Measurements from ENCODE around the gene MMP11. TPM values are rescaled to one million over a fixed set of nuclear protein-coding genes. Genes with fewer than 3 reads are reported as not detected.

The MMP11 gene
- total and polyA plus RNA-seq, 4 donors = 0.33 to 33.7 (median 0.61) TPM

- H3K4me1 ChIP-seq (ENCODE audit: control insufficient read depth in 4 of 4, insufficient read depth in 4 of 4, low read length in 3 of 4) = peaks cover 16 to 44% (median 33%) of the 10 kb centered on the region in 4 donors
- WGBS = 76% methylated on average over 7 of the region's 7 CpGs
- H3K27ac ChIP-seq (ENCODE audit: low read depth in 1 of 2, low read length in 2 of 2) = no peak overlapping the region
- H3K36me3 ChIP-seq (ENCODE audit: control insufficient read depth in 4 of 4, insufficient read depth in 3 of 4, low read depth in 1 of 4, low read length in 3 of 4) = peaks cover 0 to 6% (median 4%) of the 10 kb centered on the region in 4 donors
- H3K9ac ChIP-seq (ENCODE audit: low read depth in 1 of 2, low read length in 2 of 2) = no peak overlapping the region
- no peak overlapping the region for H3K4me3 ChIP-seq (ENCODE audit: low read depth in 1 of 3, low read length in 3 of 3)
- no peaks in the 10 kb centered on the region for H3K9me3 ChIP-seq (ENCODE audit: control insufficient read depth in 4 of 4, low read length in 3 of 4)
- no peaks in the 10 kb centered on the region for H3K27me3 ChIP-seq (ENCODE audit: control insufficient read depth in 4 of 4, insufficient read depth in 4 of 4, low read length in 3 of 4)
- TF ChIP-seq EGR1 (IDR thresholded peaks at IDR 0.05; ENCODE audit: low read depth in 2 of 2) = no peak
- DNase-seq (ENCODE audit: low spot score) = no peak
Measured at GRCh38 chr22:23763954-23764353, 8.7 kb upstream of the MMP11 start.

GRCh38 chr22:23764899-23765881, 7.5 kb upstream of the MMP11 start:
- H3K27ac ChIP-seq (ENCODE audit: low read depth in 1 of 2, low read length in 2 of 2) = peak overlapping the region; percentile 49 to 70

More at GRCh38 chr22:23764899-23765881, 7.5 kb upstream of the MMP11 start:
- Histone ChIP-seq H3K9me3 (ENCODE audit: control insufficient read depth in 4 of 4, low read length in 3 of 4) (no peaks in the 10 kb centered on the region), H3K36me3 (ENCODE audit: control insufficient read depth in 4 of 4, insufficient read depth in 3 of 4, low read depth in 1 of 4, low read length in 3 of 4) (peaks cover 0 to 6% (median 4%) of the 10 kb centered on the region in 4 donors), H3K27me3 (ENCODE audit: control insufficient read depth in 4 of 4, insufficient read depth in 4 of 4, low read length in 3 of 4) (no peaks in the 10 kb centered on the region), H3K4me1 (ENCODE audit: control insufficient read depth in 4 of 4, insufficient read depth in 4 of 4, low read length in 3 of 4) (peaks cover 16 to 46% (median 34%) of the 10 kb centered on the region in 4 donors), H3K4me3 (ENCODE audit: low read depth in 1 of 3, low read length in 3 of 3) (peak overlapping the region in 2 of 3 donors; percentile 35 to 67), H3K9ac (ENCODE audit: low read depth in 1 of 2, low read length in 2 of 2) (no peak overlapping the region)
- peak; percentile 30 for TF ChIP-seq TAF1 (conservative IDR thresholded peaks at IDR 0.05)
- peak; percentile 73 for TF ChIP-seq FOXA2 (IDR thresholded peaks at IDR 0.05)
- TF ChIP-seq RAD21 (IDR thresholded peaks at IDR 0.05) = peak in 1 of 2 donors; percentile 66
- TF ChIP-seq, protein P1, sequence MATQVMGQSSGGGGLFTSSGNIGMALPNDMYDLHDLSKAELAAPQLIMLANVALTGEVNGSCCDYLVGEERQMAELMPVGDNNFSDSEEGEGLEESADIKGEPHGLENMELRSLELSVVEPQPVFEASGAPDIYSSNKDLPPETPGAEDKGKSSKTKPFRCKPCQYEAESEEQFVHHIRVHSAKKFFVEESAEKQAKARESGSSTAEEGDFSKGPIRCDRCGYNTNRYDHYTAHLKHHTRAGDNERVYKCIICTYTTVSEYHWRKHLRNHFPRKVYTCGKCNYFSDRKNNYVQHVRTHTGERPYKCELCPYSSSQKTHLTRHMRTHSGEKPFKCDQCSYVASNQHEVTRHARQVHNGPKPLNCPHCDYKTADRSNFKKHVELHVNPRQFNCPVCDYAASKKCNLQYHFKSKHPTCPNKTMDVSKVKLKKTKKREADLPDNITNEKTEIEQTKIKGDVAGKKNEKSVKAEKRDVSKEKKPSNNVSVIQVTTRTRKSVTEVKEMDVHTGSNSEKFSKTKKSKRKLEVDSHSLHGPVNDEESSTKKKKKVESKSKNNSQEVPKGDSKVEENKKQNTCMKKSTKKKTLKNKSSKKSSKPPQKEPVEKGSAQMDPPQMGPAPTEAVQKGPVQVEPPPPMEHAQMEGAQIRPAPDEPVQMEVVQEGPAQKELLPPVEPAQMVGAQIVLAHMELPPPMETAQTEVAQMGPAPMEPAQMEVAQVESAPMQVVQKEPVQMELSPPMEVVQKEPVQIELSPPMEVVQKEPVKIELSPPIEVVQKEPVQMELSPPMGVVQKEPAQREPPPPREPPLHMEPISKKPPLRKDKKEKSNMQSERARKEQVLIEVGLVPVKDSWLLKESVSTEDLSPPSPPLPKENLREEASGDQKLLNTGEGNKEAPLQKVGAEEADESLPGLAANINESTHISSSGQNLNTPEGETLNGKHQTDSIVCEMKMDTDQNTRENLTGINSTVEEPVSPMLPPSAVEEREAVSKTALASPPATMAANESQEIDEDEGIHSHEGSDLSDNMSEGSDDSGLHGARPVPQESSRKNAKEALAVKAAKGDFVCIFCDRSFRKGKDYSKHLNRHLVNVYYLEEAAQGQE (IDR thresholded peaks at IDR 0.05) = peak; percentile 84
- TF ChIP-seq HNF4A (conservative IDR thresholded peaks at IDR 0.05) = peak; percentile 95 to 97
- peak in 1 of 2 donors; percentile 37 for TF ChIP-seq GABPA (IDR thresholded peaks at IDR 0.05 in 1 of 2, conservative IDR thresholded peaks at IDR 0.05 in 1 of 2)
- peak; percentile 87 for TF ChIP-seq YY1 (IDR thresholded peaks at IDR 0.05)
- TF ChIP-seq, protein P2, sequence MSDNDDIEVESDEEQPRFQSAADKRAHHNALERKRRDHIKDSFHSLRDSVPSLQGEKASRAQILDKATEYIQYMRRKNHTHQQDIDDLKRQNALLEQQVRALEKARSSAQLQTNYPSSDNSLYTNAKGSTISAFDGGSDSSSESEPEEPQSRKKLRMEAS (IDR thresholded peaks at IDR 0.05) = no peak
- TF ChIP-seq RXRA (IDR thresholded peaks at IDR 0.05) = peak; percentile 96
- TF ChIP-seq HNF4G (IDR thresholded peaks at IDR 0.05) = peak; percentile 81
- peak; percentile 94 for TF ChIP-seq SP1 (IDR thresholded peaks at IDR 0.05)
- no peak for TF ChIP-seq CTCF (IDR thresholded peaks at IDR 0.05; ENCODE audit: low read depth, low read length, missing input control)
- peak; percentile 33 to 83 for TF ChIP-seq JUND (IDR thresholded peaks at IDR 0.05)
- TF ChIP-seq NR2F2 (IDR thresholded peaks at IDR 0.05) = peak; percentile 89
- peak; percentile 81 for TF ChIP-seq FOXA1 (IDR thresholded peaks at IDR 0.05)
- TF ChIP-seq EGR1 (IDR thresholded peaks at IDR 0.05; ENCODE audit: low read depth in 2 of 2) = peak in 1 of 2 donors; percentile 23
- TF ChIP-seq ATF3 (IDR thresholded peaks at IDR 0.05) = peak; percentile 99
- TF ChIP-seq ZBTB33 (IDR thresholded peaks at IDR 0.05) = peak; percentile 51
- no peak for DNase-seq (ENCODE audit: low spot score)
- WGBS = 59% methylated on average over 9 of the region's 9 CpGs

Measured in liver (tissue), 9 donors.